SH-SY5Y (cell line): ENCODE data around the gene TMEM123.

Experiments used
- GATA2 ChIP-seq: IDR thresholded peaks from 2 replicates; pipeline ENCODE4 v1.6.1; 2011; ENCODE audit warnings: mild to moderate bottlenecking, low read depth, low read length
- GATA3 ChIP-seq: IDR thresholded peaks from 2 replicates; pipeline ENCODE4 v1.6.1; 2011; ENCODE audit warnings: low read depth, mild to moderate bottlenecking, low read length, moderate library complexity

GRCh38 chr11:102411142-102411541, 41.4 kb downstream of the TMEM123 start:
- TF ChIP-seq GATA3 (no peak), GATA2 (no peak)
